DMS 273 (cell line): ENCODE data around the gene ZNF566.
A peak's percentile ranks its signal among the peaks of the same experiment; 100 is the strongest.

Source experiments
- DNase-seq: peaks from one replicate; lab custom pipeline; 2025; ENCODE audit not compliant: unreplicated experiment; lab: John Stamatoyannopoulos, UW

ZNF566 gene

DNA sequence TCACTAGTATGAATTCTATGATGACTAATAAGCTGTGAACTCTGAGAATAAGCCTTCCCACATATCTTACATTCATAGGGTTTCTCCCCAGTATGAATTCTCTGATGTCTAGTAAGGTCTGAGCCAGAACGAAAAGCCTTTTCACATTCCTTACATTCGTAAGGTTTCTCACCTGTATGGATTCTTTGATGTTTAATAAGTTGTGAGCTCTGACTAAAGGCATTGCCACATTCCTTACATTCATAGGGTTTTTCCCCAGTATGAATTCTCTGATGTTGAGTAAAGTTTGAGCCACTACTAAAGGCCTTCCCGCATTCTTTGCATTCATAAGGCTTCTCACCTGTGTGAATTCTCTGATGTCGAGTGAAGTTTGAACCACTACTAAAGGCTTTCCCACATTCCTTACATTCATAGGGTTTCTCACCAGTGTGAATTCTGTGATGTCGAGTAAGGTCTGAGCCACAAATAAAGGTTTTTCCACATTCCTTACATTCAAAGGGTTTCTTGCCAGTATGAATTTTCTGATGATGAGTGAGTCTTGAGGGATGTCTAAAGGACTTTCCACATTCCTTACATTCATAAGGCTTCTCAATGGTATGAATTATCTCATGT is 40.2 kb downstream of the ZNF566 start:
- no peak for DNase-seq

DNA sequence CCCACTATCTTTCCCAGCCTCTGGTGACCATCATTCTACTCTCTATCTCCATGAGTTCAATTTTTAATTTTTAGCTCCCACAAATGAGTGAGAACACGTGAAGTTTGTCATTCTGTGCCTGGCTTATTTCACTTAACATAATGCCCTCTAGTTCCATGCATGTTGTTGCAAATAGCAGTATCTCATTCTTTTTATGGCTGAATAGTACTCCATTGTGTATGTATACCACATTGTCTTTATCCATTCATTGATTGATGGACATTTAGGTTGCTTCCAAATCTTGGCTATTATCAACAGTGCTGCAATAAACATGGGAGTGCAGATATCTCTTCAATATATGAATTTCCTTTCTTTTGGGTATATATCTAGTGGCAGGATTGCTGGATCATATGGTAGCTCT is 48.0 kb downstream of the ZNF566 start:
- DNase-seq, result no peak

DNA sequence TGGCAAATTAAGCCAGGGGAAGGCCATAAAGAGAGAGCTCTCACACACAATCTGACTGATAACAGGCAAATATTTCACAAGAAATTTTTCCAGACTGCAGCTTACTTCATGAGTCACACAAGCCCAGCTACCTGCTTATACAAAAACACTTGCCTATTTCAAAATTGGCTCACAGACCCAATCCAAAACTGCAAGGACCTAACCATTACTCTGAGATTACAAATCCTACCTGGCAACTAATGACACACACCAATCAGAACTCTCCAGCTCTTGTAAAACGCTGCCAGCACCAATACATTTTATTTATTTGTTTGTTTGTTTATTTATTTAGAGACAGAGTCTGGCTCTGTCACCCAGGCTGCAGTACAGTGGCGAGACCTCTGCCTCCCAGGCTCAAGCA is 52.8 kb downstream of the ZNF566 start:
- DNase-seq, result peak; percentile 67

DNA sequence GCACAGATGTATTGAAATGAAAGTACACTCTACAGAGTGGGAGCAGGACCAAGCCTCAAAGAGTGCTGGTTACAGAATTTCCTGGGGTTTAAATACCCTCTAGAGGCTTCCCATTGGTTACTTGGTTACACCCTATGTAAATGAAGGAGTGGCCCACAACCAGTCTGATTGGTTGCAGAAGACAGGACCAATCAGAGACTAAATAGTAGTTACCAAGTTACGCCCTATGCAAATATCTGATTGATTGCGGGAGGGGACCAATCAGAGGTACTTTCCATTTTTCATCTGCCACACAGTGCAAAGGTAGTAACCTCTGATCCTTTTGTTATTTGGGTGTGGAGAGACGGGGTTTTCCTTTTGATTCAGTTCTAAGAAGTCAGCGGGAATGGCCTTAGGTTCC is 65.4 kb downstream of the ZNF566 start:
- peak; percentile 7 for DNase-seq

DNA sequence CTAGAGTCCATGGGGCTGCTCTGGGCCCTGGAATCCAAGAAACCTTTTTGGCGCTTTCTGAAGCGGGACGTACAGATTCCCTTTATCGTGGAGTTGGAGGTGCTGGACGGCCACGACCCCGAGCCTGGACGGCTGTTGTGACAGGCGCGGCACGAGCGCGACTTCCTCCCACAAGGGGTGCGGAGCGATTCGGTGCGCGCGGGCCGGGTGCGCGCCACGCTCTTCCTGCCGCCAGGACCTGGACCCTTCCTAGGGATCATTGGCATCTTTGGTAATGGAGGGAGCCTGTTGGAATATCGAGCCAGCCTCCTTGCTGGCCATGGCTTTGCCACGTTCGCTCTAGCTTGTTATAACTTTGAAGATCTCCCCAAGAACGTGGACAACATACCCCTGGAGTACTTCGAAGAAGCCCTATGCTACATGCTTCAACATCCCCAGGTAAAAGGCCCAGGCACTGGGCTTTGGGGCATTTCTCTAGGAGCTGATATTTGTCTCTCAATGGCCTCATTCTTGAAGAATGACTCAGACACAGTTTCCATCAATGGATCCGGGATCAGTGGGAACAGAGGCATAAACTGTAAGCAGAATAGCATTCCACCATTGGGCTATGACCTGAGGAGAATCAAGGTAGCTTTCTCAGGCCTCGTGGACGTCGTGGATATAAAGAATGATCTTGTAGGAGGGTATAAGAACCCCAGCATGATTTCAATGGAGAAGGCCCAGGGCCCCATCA is 67.4 kb downstream of the ZNF566 start:
- peak; percentile 53 for DNase-seq

DNA sequence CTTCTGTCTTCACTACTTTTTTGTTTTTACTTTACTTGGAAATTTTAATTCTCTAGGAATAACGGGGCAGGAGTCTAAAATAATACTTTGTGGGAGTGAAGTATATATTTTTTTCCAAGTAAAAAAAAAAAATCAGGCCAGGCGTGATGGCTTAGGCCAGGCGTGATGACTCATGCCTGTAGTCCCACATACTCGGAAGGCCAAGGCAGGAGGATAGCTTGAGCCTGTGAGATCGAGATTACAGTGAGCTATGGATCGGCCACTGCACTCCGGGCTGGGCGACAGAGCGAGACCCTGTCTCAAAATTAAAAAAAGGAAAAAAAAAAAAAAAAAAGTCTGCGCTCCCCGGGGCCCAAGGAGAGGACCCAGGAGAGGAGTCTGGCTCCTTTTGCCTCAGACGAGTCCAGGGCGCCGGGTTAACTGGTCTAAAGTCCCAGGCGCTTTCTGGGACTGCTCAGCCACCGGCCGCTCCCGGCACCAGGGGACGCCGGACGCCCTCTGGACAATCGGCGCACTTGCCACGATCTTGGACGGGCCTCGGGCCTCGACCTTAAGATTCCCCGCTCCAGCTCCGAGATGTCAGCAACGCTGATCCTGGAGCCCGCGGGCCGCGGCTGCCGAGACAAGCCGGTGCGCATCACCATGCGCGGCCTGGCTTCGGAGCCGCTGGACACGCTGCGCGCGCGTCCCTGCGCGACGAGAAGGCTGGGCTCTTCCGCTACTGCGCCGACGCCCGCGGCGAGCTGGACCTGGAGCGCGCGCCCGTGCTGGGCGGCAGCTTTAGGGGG is 68.2 kb downstream of the ZNF566 start:
- DNase-seq, result peak; percentile 75

DNA sequence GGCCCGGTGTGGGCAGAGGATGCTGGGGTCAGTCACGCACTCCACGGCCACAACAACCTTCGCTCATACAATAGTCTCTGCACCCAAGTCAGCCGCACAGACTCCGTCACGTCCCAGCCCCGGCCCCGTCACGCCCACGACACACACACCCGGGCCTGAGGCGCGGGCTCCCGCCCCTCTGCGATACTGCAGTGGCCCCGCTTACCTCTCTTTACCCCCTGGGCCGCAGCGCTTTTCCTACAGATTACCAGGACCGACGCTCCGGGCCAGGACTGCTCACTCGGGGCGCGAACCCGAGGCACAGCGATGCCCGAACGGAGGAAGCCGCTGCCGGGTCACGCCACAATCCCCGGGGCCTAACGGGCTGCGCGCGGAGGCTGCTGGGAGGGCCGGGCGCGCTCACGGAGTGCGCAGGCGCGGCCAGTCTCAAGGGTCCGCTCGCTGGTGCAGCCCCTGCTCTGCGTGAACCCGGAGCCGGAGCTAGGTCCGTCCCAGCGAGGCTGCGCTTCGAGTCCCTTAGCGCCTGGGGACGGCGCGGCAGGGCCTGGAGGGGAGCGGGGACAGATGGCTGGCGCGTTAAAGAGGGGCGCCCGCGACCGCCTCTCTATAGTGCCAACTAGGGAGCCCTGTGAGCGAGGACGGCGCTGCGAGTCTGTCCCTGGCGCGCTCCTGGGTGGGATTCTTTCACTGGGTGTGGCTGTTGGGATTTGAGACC is 70.9 kb downstream of the ZNF566 start, which contains the start of gene ZFP82:
TSS of gene ZFP82 (minus strand) at position 358 of the 715 bp plus-strand sequence. CDS start 8,855 bp downstream, outside the sequence.
- DNase-seq, result peak; percentile 93

DNA sequence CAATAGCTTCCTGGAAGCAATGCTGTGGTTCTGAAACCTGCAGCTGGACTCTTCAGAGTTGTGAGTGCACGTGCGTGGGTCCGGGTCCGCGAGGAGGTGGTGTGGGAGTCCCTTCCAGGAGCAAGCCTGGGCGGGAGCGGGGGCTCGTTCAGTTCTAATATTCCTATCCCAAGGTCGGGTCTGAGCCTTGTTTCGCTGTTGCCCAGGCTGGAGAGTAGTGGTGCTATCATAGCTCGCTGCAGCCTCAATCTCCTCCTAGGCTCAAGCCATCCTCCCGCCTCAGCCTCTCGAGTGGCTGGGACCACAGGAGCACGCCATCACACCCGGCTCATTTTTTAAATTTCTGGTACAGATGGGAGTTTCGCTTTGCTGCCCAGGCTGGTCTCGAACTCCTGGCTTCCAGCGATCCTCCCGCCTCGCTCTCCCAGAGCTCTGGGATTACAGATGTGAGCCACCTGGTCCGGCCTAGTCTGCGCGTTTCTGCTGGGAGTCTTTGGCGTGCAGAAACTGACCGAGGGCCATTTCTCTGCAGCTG is 71.5 kb downstream of the ZNF566 start:
- peak; percentile 72 for DNase-seq

DNA sequence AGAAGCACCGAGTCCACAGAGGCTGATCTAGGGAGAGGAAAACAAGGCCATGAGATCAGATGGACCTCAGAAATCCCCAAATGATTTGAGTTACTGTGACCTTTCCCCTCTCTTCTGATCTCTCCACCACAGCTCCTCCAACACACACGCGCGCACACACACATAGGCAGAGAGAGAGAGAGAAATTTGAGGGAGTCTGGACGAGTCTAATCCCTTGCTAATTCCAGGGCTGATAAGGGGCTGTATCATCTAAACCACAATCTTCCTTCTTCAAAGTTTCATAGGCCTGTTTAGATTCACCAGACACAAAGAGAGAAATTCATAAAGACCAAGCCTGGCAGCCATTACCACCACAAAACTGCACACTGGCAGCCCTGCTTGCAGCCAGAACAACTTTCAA is 79.5 kb downstream of the ZNF566 start:
- no peak for DNase-seq

DNA sequence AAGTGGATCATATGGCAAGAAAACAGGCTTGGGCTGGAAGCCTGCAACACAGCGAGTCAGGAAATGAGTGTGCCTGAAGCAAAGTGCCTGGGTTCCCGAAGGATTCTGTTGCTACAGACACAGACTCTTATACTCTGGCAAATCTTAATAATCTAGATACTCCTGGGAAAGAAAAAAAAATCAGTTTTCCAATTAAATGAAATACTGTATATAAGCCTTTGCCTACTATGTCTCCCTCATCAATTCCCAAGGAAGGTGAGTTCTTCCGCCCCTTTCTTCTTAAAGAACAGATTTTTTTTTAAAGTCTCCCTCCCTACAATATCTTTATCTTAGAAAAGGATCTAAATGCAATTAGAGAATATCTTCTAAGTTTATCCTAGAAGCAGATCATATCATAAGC is 81.3 kb downstream of the ZNF566 start:
- no peak for DNase-seq

DNA sequence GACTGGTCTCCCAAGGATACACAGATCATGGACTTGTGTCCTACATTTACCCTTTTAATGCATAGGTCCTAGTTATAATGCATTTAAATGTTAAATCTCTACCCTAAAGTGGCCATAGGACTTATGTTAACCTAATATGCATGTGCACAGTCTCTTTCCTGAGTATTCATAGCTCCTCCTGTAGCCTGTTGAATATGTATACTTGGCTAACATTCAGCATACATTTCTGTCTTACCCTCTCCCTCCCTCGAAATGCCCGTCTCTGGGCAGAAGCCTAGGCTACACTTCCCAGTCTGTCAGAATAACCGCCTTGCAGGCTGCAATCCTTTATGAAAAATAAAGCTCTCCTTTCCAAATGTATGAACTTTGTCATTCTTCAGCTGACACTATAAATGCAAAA is 84.9 kb downstream of the ZNF566 start:
- DNase-seq, result no peak

DNA sequence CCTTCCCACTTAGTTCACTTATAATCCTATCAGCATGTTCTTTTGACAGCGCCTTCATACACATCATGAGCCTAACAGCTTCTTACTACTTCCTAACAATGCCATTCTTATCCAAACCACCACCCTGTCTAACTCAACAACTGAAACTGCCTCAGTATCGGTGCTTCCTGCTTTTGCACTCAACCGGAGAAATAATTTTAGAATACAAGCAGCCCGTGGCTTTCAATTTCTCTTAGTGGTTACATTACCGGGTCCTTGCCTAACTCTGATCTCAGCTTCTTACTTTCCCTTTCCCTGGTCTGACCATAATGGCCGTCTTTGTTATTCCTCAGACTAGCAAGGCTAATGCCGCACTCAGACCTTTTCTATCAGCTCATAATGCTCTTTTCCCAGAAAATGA is 87.9 kb downstream of the ZNF566 start:
- no peak for DNase-seq

DNA sequence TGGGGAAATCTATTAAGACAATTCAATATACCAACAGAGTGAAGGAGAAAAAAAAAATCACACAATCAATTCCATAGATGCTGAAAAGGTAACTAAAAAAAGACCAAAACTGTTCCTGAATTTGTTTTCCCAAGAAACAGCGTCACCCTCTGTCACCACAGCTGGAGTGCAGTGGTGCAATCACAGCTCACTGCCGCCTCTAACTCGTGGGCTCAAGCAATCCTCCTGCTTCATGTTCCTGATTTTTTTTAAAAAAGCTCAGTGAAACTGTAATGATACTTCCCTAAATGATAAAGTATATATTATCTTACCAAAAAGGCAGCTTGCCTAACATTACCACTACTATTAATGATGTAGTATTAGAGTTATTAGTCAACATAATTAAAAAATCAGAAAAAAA is 90.8 kb downstream of the ZNF566 start:
- no peak for DNase-seq
